Fibroblast of peridontal ligament (primary cell): ENCODE measurements around the gene NR2E1.

Experiments used
- DNase-seq: peaks from one replicate; pipeline ENCODE4 v3.0.0-alpha.2; 2010; ENCODE audit errors: extremely low read depth

NR2E1 gene

DNA sequence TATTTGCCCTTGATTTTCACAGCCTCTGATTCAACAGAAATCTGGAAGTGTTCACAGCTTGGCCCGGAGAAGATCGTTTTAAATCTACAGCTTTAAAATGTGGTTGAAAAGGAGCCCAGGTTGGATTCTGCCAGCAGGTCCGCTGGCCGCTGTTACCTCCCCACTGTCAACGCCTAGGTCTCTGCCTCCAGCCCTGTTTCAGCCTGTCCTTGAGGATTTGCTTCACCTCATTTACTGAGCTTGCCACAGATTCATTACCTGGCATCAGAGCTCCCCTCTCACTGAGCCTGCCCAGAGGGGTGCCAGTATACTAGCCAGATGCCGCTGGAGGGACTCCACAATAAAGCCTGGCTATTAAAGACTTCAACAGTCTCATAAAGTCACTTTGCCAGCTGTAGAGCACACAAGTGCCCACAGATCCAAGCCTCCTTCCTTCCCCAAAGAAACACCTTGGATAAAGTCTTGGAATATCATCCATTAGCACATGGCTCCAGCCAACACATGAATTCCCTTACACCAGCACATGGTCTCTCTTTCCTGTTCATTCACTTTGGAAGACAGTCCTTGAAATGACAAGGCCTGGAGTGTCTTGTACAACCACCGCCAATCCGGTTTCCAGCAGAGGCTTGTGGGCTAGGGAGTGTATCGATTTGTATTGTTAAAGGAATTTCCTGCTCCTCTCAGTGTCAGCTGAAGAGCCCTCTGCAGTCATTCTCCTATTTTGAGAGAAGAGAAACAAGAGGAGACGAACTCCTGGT lies 9.5 kb upstream of the NR2E1 start:
- DNase-seq, result no peak

DNA sequence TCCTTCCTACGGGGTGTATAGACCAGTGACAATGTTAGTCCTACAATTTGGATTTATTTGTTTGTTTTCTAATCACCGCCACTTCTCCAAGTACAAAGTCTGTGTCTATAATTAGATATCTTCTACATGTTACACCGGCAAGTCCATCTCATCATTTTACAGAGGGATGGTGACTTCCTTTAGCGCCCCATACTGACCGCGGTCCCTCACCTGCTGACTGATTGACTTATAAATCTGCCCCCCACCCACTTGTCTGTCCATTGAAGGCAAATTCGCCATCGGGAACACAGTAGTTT lies 8.9 kb upstream of the NR2E1 start:
- no peak for DNase-seq

DNA sequence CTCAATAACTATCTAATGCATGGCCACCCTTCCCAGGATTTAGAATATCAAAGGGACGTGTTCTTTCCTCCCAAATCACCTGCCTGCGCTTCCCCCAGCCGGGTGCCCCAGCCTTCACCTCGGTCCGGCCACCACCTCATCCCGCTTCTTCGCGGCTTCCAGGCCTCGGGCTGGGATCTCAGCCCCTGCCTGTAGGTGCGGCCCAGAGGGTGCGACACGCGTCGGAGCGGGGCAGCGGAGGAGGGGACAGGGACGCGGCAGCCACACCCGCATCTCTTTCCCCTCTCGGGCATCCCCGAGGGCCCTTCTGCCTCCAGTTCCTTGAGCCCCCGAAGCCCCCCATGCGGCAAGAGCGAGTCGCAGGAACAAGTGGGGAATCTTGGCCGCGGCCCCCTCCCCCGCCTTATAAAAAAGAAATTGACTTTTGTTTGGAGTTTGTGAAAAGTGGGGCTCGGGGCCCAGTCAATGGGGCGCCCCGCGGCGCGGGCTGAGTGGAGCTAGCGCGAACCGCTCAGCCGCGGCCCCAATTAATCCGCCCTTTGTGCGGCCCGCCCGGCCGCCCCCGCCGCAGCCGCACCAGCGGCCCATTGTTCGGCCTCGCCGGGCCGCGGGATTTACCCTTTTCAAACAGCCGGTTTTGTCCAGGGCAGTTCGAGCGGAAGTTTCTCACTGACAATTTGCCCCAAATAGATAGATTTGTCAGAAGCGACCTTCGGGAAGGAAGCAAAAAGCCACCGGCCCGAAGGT lies 8.4 kb upstream of the NR2E1 start:
- no peak for DNase-seq

DNA sequence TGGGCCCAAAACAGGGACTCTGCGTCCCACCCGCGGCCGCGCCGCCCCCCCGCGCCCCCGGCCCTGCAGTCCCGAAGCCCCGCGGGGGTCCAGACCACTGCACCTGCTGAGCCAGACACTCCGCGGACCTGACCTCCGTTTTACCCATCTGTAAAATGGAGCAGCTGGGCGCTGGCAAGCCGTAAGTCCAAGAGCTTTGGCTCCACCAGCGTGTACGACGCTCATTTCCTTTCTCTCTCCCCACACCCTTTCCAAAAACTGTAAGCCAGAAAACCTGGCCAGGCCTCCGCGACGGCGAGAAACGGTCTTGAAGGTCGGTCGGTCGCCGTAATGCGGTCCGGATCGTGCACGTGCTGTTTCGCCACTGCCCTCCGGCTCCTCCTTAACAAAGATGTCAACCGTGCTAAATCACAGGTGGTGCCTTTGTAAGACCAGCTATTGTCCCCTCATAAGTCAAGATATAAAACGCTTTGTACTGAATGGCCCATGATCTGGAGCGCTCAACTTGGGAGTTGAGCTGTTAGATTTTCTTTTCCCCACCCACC lies 7.8 kb upstream of the NR2E1 start:
- DNase-seq, result no peak

DNA sequence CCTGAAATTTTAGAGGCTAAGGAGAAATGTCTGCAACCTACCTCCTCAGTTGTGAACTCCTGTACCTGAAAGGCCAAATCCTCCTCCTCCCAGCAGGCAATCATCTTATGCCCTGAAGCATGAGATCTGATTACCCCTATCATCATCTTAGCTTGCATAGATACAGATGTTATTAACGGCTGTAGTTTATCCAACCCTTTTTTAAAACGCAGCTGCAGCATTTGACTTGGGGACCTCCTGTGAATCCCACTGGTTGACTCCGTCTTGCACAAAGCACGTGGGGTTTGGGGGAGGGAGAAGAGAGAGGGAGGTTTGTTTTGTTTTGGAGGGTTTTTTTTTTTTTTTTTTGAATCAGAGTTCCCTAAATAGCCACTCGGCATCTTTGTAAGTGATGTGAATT lies 5.8 kb upstream of the NR2E1 start:
- no peak for DNase-seq

DNA sequence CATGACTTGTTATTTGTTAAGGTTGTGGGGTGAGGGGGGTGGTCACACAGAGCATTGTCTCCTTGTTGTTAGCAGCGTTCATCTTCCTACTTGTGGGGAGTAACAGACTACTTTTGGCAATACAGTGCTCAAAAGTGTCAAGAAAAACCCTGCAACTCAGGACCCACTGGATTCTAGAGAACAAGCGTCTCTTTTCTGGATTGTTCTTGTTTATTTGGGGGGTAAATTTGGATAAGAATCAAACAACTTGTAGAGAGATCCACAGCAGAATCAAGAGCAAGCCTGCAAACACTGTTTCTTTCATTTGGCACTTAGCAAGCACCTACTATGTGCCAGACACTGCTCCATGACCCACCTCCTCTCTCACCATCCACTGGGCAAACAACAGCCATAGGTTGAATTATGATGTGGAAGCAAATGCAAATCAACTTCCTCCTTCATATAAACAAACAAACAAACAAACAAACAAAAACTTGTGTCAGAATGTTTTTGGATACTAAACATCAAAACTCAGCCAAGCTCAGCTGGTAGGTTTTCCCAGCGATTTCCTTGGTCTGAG lies 4.0 kb upstream of the NR2E1 start:
- no peak for DNase-seq

DNA sequence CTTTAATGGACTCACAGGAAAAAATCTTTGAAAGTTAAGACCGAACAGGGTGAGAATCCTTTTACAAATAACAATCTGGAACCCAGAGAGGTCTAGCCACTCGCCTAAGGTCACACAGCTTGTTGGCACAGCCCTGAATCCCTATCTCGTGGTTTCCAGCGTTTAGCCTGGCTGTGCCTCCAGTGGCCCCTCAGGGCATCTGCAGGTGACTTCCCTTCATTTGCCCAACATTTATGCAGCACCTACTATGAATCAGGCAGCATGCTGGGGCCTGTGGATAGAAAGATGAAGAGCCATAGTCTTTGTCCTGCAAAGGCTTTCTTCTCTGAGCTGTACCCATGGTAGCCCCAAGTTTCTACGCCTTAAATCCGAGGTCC lies 2.6 kb upstream of the NR2E1 start:
- DNase-seq, result no peak

DNA sequence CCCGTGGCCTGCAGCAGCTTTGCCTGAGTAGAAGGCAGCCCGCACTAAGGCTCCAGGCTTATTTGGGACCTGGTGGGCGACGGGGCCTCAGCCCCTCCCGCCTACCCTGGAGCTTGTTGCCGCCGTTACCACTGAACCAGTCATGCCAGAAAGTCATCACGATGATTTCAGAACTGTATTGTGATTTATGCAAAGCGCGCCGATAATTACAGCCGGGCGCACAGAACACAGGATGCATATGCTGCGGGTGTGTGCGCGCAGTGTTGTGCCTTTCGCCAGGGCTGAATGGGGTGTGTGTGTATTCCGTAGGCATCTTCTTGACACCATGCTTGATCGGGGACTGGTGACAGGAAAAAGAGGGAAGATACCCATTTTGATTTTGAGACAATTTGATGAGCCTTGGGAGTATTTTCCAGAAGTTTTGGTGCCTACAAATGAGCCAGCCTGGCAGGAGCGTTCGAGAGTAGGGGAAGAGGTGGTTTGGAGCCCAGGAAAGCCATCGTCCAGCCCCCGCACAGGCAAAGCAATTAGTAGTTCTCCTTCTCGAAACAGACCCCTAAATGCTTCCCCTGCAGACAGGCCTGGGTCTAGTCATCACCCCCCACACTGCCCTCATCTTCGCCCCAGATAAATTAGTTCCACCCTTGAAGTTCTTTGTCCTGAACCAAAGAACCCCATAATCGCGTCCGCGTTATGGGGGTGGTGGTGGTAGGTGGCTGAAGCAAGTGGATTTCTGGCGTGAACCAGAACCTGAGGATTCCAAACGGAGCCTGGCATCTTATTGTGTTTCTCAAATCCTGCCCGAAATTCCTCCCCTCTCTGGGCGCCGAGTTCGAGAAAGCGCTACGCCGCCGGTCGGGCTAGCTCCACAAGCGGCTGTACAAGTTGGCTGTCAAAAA lies 1.9 kb upstream of the NR2E1 start:
- no peak for DNase-seq

DNA sequence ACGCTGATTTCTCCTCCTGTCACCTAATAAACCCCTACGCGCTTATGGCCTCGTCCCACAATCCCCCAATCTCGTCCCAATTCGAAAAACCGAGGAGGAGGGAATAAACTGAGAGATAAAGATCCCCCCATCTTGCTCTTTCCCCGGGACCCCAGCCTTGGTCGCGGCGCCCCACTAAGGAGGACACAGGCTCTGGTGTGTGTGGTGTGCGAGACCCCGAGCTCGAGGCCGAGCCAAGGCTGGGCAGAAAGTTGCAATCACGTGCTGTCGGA lies 1.3 kb upstream of the NR2E1 start:
- no peak for DNase-seq

DNA sequence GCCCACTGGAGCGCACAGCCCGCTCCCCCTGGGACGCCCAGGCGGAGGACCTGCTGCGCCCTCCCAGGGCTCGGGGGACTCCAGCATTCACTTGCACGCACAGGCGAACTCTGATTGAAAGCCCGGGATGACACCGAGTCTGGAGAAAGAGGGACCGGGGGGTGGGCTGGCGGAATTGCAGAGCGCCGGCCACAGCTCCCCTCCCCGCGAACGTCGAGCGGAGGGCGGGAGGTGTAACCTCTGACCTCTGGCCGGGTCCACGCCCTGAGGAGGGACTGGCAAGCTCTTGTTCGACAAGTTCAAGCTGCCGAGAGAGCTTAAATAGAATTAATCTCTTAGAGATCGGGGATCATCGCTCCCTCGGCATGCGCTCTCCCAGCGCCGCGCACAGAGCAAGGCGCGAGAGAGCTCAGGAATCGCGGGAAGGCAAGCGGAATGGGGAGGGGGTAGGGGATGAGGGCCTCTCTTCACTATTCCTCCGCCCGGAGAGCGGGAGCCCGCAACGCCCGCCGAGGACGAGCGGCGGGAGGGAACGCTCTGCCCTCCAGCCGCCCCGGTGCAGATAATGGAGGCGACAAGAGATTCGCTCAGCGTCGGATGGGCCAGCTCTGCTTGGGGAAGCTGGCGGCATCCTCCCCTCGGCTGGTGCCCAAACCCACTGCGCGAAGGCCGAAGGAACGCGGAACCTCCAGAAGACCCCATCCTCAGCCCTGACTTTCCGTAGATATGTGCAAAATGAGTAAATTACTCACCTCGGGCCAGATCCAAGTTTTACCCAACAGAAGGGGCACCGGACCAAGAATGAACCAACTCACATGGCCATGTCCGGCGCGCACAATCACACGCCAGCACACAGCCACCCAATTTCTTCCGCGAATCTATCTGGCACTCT lies 761 bp upstream of the NR2E1 start:
- DNase-seq, result no peak

DNA sequence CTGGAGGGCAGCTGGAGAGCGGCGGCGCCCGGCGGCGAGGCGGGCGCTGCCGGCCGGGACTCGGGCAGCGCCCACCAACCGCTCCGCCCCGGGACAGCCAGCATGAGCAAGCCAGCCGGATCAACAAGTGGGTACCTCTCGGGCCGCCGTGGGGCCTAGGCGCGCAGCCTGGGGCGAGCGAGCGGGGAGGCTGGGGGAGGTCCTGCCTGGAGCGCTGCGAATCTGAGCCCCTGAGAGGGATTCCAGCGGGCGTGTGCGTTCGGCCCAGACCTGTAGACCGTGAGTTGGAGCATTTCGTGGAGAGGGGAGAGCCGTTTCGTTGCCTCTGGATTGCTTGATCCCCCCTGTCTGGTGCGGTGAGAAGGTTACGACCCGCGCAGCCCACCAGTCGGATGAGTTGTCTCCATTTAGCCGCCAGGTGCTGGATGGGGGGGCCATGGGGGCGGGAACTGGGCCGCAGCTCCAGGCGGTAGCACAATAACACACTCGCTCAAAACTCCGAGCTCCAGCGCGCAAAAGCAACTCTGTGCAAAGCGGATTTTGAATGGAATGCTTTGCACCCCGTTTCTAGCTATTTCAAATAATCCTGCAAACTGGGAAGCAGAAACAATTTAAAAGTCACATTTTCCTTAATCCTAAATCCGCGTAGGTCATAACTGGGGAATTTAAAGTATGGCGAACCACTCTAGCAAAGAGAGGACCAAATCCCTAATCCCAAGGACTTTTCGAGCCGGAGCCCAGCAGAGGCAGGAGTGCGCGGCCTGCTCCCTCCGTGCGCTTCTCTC lies 1.0 kb downstream of the NR2E1 start:
- DNase-seq, result no peak

DNA sequence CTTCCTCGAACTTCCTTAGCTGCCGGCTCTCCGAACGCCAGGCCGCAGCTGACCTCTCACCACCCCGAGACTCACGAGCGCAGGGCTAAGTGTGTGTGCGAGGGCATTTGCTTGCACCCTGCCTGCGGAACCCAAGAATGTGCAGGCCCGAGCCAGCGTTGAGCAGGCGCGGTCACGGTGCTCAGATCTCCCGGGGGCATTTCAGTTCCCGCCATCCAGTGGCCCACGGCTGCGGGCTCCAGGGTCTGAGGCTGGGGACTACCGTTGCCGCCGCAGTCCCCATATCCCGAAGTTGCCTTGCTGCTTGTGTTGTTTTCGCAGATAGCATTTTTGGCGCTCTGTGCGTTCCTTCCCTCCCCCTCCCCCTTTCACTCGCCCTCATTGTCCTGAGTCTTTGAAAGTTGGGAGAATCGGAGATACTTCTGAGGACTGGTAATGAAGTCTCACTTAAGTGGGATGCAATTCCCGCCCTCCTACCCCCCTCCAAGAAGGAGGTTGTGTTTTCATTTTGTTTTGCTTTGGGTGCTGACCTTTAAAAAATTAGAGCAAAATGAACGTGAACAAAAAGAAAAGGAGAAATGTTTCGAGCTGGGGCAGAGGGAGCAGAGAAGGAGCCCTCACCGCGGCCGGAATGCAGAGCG lies 1.7 kb downstream of the NR2E1 start:
- DNase-seq, result no peak

DNA sequence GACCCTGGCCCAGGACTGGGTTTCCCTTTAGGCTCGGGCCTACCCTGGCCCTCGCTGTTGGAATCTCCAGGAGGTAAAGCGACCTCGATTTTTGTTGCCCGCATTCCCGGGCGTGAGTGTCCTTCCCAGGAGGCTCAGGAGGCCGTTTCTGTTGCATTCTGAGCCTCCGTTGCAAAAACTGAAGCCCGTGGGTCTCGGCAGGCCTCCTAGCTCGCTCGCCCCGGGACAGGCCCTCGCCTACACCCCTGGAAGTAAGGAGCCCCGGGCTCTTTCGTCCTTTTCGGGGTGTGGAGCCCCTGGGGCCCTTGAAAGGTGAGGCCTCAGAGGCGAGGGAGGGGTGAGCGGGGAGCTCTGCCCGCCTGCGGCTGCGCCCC lies 2.3 kb downstream of the NR2E1 start:
- DNase-seq, result no peak

DNA sequence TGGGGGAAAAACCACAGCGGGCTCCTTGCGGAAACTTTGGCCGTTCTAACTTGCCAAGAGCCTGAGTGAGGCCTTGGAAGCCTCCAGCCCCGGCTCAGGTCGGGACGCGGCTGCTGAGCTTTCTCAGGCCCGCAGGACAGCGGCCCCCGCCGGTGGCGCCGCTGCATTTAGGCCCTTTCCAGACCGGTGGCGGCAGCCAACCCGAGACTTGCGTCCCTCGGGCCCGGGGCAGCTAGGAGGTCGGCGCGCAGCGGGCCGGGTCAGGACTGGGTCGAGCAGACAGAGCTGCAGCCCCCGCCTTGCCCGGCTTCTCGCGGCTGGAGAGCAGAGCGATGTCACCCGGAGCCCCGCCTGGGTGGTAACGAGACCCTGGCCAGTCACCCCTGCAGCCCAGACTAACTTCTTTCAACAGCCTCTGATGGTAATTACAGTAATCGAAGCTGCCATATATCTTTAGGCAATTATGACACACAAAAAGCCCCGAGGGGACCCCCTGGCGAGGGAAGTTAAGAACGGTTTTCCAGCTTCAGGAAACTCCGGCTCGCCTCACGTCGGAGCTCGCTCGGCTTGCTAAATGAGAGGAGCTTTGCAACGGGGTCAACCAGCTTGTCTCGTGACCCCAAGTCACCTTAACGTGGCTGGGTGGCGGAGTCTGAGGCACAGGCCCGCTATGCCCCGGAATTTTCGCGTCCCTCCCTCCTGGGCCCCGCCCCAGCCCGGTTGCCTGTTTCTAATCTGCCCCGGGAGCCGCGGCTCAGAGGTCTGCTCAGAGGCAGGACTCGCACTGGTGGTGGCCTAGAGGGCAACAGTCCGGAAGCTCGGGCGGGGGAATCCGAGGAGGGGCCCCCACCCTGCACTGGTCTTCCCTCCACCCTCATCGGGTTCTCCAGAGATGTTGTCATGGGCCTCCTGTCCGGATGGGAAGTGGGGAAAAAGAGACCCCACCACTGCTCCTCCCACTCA lies 3.0 kb downstream of the NR2E1 start:
- no peak for DNase-seq

DNA sequence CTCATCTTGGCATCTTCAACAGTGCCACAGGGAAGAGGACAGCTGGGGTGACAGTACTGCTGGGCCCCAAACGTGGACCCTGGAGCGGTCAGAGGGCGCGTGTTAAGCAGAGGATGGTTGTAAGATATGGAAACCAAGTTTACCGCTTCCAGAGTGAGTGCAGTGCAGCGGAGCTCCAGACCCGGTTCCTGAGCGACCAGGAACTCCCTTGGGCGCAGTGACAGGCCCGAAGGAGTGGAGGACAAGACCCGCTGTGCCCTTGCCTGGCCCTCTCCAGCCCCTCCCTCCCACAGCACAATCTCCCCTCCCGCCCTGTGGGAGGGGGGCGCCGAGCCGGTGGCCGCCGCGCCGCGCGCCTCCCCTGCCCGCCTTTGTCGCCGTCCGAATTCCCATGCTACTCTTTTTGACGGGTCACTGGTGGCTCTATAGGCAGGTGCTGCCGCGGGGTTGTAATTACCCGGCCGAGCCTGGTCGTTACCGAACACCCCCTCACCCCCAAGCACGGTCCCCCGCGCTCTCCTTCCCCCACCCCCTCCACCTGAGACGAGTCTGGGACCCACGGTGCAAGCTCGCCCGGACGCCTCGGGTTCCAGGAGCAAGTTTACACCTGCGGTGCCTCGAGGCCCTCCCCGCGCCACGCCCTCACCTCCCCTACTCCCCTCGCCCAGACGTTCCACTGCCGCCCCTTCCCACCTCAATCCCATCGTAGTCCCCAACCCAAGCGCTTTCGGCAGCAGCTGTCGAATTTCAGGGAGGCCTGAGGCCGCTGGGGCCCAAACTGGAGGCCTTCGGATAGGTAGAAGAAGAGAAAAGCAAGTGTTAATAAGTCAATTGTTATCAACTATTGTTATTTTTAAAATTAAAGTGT lies 3.9 kb downstream of the NR2E1 start:
- DNase-seq, result no peak

DNA sequence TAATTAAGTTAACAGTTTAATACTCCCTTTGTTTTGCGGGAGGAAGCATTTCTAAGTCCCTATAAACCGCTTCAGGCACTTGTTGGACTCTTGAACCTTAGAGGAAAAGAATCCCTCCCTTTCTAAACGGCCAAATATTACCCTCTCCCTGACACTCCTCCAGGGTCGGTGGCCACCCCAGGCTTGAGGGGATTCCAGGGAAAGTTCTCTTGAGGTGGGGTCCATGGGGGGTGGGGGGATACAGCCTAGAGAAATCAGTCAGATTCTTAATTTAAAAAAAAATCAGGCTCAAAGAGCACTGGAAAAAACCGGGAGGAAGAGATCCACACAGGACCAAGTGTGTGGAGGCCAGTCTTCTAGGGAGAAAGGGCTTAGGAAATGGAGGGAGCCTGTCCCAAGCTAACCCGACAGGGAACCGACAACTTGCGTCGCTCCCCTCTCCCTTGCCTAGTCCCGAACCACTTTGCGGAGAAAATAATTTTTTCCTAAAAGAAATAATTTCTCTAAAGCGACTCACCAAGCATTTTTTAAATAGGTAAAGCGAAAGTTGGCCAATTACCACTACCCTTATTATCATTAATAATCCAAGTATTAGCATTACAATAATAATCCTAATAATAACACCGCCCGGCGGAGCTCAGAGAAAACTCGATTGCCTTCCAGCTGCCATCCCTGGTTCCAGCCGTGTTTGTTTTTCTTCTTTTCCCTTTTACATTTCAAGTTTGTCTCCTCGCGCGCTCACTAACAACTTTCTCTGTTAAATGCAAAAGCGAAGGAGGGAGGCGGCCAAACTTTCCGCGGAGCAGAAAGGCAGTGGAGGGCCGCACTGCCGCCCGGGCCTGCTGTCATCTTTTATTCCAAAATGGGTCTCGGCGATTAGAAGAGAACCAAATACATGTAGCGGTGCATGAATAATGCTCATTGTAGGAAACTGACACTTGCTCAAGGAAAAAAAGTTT lies 4.8 kb downstream of the NR2E1 start:
- no peak for DNase-seq
